ENCODE measurements around the gene GOLGA3.
"Not testable (repeated sequence)": the region's sequence is repeated elsewhere in the genome, so short reads cannot be mapped to it uniquely, and the experiment has no call there.

Gene GOLGA3

DNA sequence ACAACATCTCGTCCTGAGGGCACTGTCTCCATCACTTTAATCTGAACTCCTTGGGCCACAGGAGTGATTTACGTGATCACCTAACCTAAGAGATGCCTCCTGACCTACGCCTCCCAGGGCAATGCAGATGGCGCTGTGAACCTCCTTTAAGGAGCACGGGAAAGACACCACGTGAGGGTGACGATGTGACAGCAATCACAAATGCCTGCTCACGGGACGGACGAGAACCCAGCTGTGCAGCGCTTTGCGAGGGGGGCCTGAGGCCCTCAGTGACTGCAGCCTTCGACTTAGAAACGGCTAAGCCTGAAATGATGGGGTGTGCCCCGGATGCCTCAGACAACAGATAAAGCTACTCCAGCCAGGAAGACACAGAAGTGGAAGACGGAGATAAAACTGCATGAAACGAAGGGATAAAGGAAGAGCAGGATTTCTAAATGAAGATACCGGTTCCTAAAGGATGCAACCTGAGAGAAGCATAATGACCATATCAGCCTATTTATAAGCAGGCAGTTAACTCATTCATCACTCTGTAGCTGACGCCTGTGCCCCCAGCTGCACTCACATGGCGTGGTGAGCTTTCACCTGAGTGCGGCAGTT is 13.9 kb upstream of the GOLGA3 start:
- DNase-seq: no peak

DNA sequence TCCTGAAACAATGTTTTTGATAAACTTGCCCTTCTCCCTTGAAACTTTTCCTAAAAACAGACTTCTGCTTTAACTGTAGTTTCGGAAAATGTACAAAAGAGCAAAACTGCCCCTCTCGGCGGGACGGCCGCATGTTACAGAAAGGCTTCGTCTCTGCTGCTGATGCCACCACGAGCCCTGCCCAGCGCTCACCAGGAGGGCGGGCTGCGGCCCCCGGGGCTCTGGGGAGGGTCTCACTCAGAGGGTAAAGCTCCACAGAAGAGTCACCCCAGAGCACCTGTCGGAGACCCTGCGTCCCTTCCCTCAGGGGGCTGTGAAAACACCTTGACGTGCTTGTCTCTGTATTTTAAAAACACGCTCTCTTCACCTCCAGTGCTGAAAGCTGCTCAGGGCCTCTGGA is 12.5 kb upstream of the GOLGA3 start:
- no peak for DNase-seq

- no peak for DNase-seq
These were observed 11.9 kb upstream of the GOLGA3 start for GRCh38 chr12:132840536-132840935.

GRCh38 chr12:132839558-132840235 is 11.0 kb upstream of the GOLGA3 start:
- no peak for DNase-seq

GRCh38 chr12:132838410-132839080 is 9.9 kb upstream of the GOLGA3 start:
- no peak for DNase-seq

- peak in 1 of 2 experiments; percentile 25 for DNase-seq
These were observed 9.2 kb upstream of the GOLGA3 start for GRCh38 chr12:132837693-132838409.

DNA sequence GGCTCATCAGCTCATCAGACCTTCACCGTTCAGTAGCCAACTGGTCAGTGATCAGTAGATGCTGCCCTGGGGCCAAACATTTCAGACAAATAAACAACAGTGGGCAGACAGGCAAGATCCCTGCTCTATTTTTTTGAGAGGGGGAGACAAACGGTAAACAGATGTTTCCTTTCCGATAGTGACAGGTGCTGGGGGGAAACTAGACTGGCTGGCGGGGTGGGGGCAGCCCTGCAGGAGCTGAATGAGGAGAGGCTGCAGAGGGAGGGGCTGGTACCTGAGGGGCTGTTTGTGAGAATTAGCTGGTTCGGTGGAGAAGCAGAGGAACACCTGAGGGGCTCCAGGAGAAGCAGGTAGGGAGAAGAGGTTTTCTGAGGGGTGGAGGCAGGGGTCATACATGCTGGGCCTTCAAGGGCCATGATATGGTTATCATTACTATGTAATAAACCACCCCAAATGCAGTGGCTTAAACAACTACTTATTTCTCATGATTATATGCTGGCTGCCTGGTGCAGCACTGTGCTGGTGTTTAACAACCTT is 8.2 kb upstream of the GOLGA3 start:
- DNase-seq: peak in 1 of 2 experiments; percentile 15

GRCh38 chr12:132836230-132836629 is 7.6 kb upstream of the GOLGA3 start:
- not testable (repeated sequence) for DNase-seq

GRCh38 chr12:132835076-132836025 is 6.7 kb upstream of the GOLGA3 start:
- DNase-seq: no peak

DNA sequence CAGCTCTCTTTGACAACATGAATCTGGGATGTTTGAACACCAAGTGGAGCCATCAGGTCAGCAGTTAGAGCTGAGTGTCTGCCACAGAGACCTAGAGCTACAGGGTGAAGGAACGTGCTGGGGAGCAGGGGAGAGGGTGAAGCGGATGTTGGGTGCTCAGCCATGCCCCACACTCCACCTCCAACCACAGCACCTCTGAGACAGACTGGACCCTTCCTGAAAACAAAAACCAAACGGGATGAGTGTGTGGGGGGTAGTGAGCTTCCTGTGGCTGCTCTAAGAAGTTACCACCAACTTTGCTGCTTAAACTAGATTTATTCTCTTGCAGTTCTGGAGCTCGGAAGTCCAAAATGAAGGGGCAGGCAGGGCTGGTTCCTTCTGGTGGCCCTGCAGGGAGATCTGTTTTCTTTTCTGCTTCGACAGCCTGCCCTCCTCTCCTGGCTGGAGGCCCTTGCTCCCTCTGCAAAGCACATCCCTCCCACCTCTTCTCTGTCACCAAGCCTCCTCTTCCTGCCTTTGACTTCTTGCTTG is 5.6 kb upstream of the GOLGA3 start:
- no peak for DNase-seq

GRCh38 chr12:132833341-132833740 is 4.7 kb upstream of the GOLGA3 start:
- DNase-seq: no peak

- DNase-seq: no peak
These were observed 3.1 kb upstream of the GOLGA3 start for GRCh38 chr12:132831771-132832170.

GRCh38 chr12:132827763-132828703 is 636 bp downstream of the GOLGA3 start:
- no peak for DNase-seq

DNA sequence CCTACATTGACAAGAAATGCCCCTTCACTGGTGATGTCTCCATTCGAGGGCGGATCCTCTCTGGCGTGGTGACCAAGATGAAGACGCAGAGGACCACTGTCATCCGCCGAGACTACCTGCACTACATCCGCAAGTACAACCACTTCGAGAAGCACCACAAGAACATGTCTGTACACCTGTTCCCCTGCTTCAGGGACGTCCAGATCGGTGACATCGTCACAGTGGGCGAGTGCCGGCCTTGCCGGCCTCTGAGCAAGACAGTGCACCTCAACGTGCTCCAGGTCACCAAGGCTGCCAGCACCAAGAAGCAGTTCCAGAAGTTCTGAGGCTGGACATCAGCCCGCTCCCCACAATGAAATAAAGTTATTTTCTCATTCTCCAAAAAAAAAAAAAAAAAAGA is 2.8 kb downstream of the GOLGA3 start:
- DNase-seq: no peak

- DNase-seq: no peak
These were observed 3.6 kb downstream of the GOLGA3 start for GRCh38 chr12:132825089-132825488.

DNA sequence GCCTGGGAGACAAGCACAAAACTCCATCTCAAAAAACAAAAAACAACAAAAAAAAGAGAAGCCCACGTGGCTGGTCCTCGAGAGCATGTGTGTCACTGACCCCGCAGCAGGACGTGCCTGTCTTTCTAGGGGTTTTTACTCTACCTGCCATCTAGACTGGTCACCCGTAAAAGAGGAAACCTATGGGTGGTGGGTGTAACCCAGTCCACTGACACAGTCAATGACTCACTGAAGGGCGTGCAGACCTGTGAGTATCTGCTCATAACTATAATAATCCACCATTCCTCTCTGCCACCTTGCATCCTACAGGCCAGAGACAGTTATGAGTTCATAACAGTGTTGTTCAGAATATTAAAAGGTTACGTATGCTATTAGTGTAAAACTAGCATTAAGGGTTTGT is 4.6 kb downstream of the GOLGA3 start:
- DNase-seq: no peak

- no peak for DNase-seq
These were observed 10.1 kb downstream of the GOLGA3 start for GRCh38 chr12:132818562-132818961.

GRCh38 chr12:132814232-132814631 is 14.4 kb downstream of the GOLGA3 start:
- DNase-seq: no peak

- DNase-seq: no peak
These were observed 15.2 kb downstream of the GOLGA3 start for GRCh38 chr12:132813443-132813842.

DNA sequence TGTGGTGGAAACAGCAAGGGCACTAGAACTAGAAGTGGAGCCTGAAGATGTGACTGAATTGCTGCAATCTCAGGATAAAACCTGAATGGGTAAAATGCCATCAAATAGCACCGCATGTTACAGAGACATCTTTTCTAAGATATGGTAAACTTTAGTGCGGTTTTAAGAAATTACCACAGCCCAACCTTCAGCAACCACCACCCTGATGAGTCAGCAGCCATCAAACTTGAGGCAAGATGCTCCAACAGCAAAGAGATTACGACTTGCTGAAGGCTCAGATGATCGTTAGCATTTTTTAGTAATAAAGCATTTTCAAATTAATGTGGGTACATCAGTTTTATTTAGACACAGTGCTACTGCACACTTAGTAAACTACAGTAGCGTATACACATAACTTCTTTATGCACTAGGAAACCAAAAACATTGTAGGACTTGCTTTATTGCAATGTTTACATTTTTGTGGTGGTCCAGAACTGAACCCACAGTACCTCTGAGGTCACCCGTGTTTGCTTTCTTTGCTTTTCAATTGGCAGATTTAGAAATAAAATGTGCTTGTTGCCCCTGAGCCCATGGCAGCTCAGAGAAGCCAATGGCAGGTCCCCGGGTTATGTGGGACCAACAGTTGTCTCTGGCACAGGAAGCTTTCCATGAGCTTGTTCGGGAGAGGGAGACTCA is 15.9 kb downstream of the GOLGA3 start:
- no peak for DNase-seq
